ENCODE data around the gene MARK4.
A peak's percentile ranks its signal among the peaks of the same experiment; 100 is the strongest.

Gene MARK4

GRCh38 chr19:45302416-45302815, 51.3 kb downstream of the MARK4 start:
- TF ChIP-seq ZFP3 (CRISPR knock-in tag; IDR thresholded peaks at IDR 0.05) = no peak
- TF ChIP-seq ZNF70 (CRISPR knock-in tag; IDR thresholded peaks at IDR 0.05) = no peak
- TF ChIP-seq GLIS3 (CRISPR knock-in tag; IDR thresholded peaks at IDR 0.05) = no peak
- no peak for TF ChIP-seq PATZ1 (CRISPR knock-in tag; IDR thresholded peaks at IDR 0.05; ENCODE audit: borderline replicate concordance)
- TF ChIP-seq ESRRG (CRISPR knock-in tag; IDR thresholded peaks at IDR 0.05) = no peak
- no peak for TF ChIP-seq CSDC2 (CRISPR knock-in tag; IDR thresholded peaks at IDR 0.05)
- TF ChIP-seq CREB5 (CRISPR knock-in tag; IDR thresholded peaks at IDR 0.05; ENCODE audit: low read depth) = no peak
- TF ChIP-seq ISL1 (CRISPR knock-in tag; IDR thresholded peaks at IDR 0.05) = no peak
- no peak for TF ChIP-seq BACH2 (CRISPR knock-in tag; IDR thresholded peaks at IDR 0.05; ENCODE audit: borderline replicate concordance)
- no peak for TF ChIP-seq ZFP30 (CRISPR knock-in tag; IDR thresholded peaks at IDR 0.05)
- TF ChIP-seq OSR1 (CRISPR knock-in tag; IDR thresholded peaks at IDR 0.05) = no peak
- no peak for TF ChIP-seq CSRNP3 (CRISPR knock-in tag; IDR thresholded peaks at IDR 0.05)
- ATAC-seq = no peak

- TF ChIP-seq ZFP3 (CRISPR knock-in tag; IDR thresholded peaks at IDR 0.05) (peak; percentile 95), SNAI2 (CRISPR knock-in tag; IDR thresholded peaks at IDR 0.05) (no peak)
Measured at GRCh38 chr19:45303269-45304060, 52.4 kb downstream of the MARK4 start.

GRCh38 chr19:45304141-45304926, 53.3 kb downstream of the MARK4 start:
- TF ChIP-seq ZFP3 (CRISPR knock-in tag; IDR thresholded peaks at IDR 0.05) (peak; percentile 88), ARNTL (CRISPR knock-in tag; IDR thresholded peaks at IDR 0.05; ENCODE audit: borderline replicate concordance, low read depth) (no peak), TCF4 (CRISPR knock-in tag; IDR thresholded peaks at IDR 0.05; ENCODE audit: borderline replicate concordance) (no peak), ZNF565 (CRISPR knock-in tag; conservative IDR thresholded peaks at IDR 0.05; ENCODE audit: low read depth) (no peak)
- peak; percentile 9; the same call in 1 of the 3 replicates for ATAC-seq

More at GRCh38 chr19:45303269-45304060, 52.4 kb downstream of the MARK4 start:
- ATAC-seq = no peak

GRCh38 chr19:45305007-45305406, 53.9 kb downstream of the MARK4 start:
- peak; percentile 17 for ATAC-seq
- TF ChIP-seq ISL1 (CRISPR knock-in tag; IDR thresholded peaks at IDR 0.05) (no peak), GLIS3 (CRISPR knock-in tag; IDR thresholded peaks at IDR 0.05) (no peak), OSR1 (CRISPR knock-in tag; IDR thresholded peaks at IDR 0.05) (no peak), SNAI2 (CRISPR knock-in tag; IDR thresholded peaks at IDR 0.05) (no peak), PATZ1 (CRISPR knock-in tag; IDR thresholded peaks at IDR 0.05; ENCODE audit: borderline replicate concordance) (no peak), ZFP30 (CRISPR knock-in tag; IDR thresholded peaks at IDR 0.05) (no peak), ZNF565 (CRISPR knock-in tag; conservative IDR thresholded peaks at IDR 0.05; ENCODE audit: low read depth) (no peak), TSHZ2 (CRISPR knock-in tag; IDR thresholded peaks at IDR 0.05) (no peak), ZNF70 (CRISPR knock-in tag; IDR thresholded peaks at IDR 0.05) (no peak), BACH2 (CRISPR knock-in tag; IDR thresholded peaks at IDR 0.05; ENCODE audit: borderline replicate concordance) (no peak), ZC3H10 (CRISPR knock-in tag; IDR thresholded peaks at IDR 0.05) (no peak), ARNTL (CRISPR knock-in tag; IDR thresholded peaks at IDR 0.05; ENCODE audit: borderline replicate concordance, low read depth) (no peak)
